CD4-positive, alpha-beta T cell (primary cell): ENCODE data around the gene COQ8B. TPM values are rescaled to one million over a fixed set of nuclear protein-coding genes. Genes with fewer than 3 reads are reported as not detected.

Experiments
- ATAC-seq: fragments of 200-7000 bp; cut with Tn5 transposase; one replicate; pipeline ENCODE4 v1.10.0; 2022; ENCODE audit warnings: mild to moderate bottlenecking; ENCODE audit not compliant: poor library complexity
- CTCF ChIA-PET: fragments of 350-600 bp; sonication (Branson Sonifier 250); formaldehyde crosslinking; loops from one replicate; lab custom pipeline; 2021; ENCODE audit warnings: antibody characterized with exemption, inconsistent platforms; lab: Charles Lee
- POLR2A ChIA-PET: fragments of 350-600 bp; sonication (Branson Sonifier 250); formaldehyde crosslinking; loops from one replicate; lab custom pipeline; 2021; ENCODE audit warnings: antibody characterized with exemption, inconsistent platforms; lab: Charles Lee
- DNase-seq, 14 experiments: peaks; one replicate each; pipeline ENCODE4 v3.0.0-alpha.2; 2013 to 2020; ENCODE audit warnings: mixed read lengths in 2 of 14
- H3K27ac ChIP-seq, 2 donors: one replicate each; pipeline versions ENCODE4 v1.5.1 to v1.7.0; 2013; ENCODE audit warnings: low read length in 2 of 2, low read depth in 1 of 2, mild to moderate bottlenecking in 1 of 2
- H3K27me3 ChIP-seq, 2 experiments: 1 replicate in 1 of 2; 2 replicates in 1 of 2; pipeline versions ENCODE4 v1.6.1 to v1.7.0; 2013; ENCODE audit warnings: low read length in 2 of 2, control low read depth in 1 of 2, mild to moderate bottlenecking in 1 of 2, moderate library complexity in 1 of 2; ENCODE audit not compliant: insufficient read depth in 2 of 2, control insufficient read depth in 1 of 2
- H3K36me3 ChIP-seq: one replicate; pipeline ENCODE4 v1.6.1; 2013; ENCODE audit warnings: low read length, control low read depth; ENCODE audit not compliant: insufficient read depth
- H3K4me1 ChIP-seq: one replicate; pipeline ENCODE4 v1.6.1; 2013; ENCODE audit warnings: low read length, control low read depth; ENCODE audit not compliant: insufficient read depth
- H3K4me3 ChIP-seq: one replicate; pipeline ENCODE4 v1.5.1; 2013; ENCODE audit warnings: mild to moderate bottlenecking, low read length, moderate library complexity
- H3K9me3 ChIP-seq, 2 experiments: 1 replicate in 1 of 2; 2 replicates in 1 of 2; pipeline versions ENCODE4 v1.6.1 to v1.7.0; 2013; ENCODE audit warnings: low read length in 2 of 2, mild to moderate bottlenecking in 2 of 2, control low read depth in 1 of 2, moderate library complexity in 1 of 2; ENCODE audit not compliant: control insufficient read depth in 1 of 2, insufficient read depth in 1 of 2
- H3K27ac Mint-ChIP-seq: one replicate; pipeline ENCODE4 v1.8.0; 2020; ENCODE audit warnings: mixed read lengths
- H3K27me3 Mint-ChIP-seq: one replicate; pipeline ENCODE4 v1.8.0; 2021; ENCODE audit warnings: mixed read lengths
- H3K36me3 Mint-ChIP-seq: one replicate; pipeline ENCODE4 v1.8.0; 2021; ENCODE audit warnings: low read depth, mixed read lengths
- H3K4me1 Mint-ChIP-seq: one replicate; pipeline ENCODE4 v1.8.0; 2021; ENCODE audit warnings: low read depth, mixed read lengths
- H3K4me3 Mint-ChIP-seq: one replicate; pipeline ENCODE4 v1.8.0; 2020; ENCODE audit warnings: mild to moderate bottlenecking, mixed read lengths
- H3K9me3 Mint-ChIP-seq: one replicate; pipeline ENCODE4 v1.8.0; 2020; ENCODE audit warnings: mixed read lengths
- CTCF ChIP-seq: fragments of 200-600 bp; IDR thresholded peaks from one replicate; pipeline ENCODE4 v1.8.0; 2022; ENCODE audit warnings: antibody characterized with exemption, mild to moderate bottlenecking
- intact Hi-C, 2 experiments: fragments of 100-400 bp; cut with DNase I in 1 of 2; cut with micrococcal nuclease in 1 of 2; formaldehyde crosslinking; loops; one replicate each; pipeline versions ENCODE4 v1.15.1 to v1.9.0; 2023 to 2025; cut with DNase I, micrococcal nuclease
- total RNA-seq, 174 experiments: library from RNA in 2 of 174; stranded (reverse) in 2 of 174; gene quantifications; one replicate each; pipeline ENCODE4 v1.2.3 and lab custom pipeline; 2021 to 2026

Gene COQ8B
- total RNA-seq, 2 experiments from 2014 or later = 16.4 to 18.3 TPM

GRCh38 chr19:40690050-40690692, 26.5 kb downstream of the COQ8B start, which contains the start of gene NUMBL:
Gene NUMBL (minus strand): TSS chr19:40690651. CDS start chr19:40690483, 168 bp downstream.
- ATAC-seq (no peak), DNase-seq (peak in 1 of 14 experiments; percentile 20)
- TF ChIP-seq CTCF = no peak
- no peaks in the 10 kb centered on the region for H3K27me3 ChIP-seq
- H3K36me3 ChIP-seq = peaks cover 15% of the 10 kb centered on the region
- H3K4me1 Mint-ChIP-seq = peaks cover 6% of the 10 kb centered on the region
- intact Hi-C loops = loop anchor here (2.0 kb wide), 3 partner anchors 27 to 61 kb away; partner anchors contain the start of genes ACTMAP (in 1 of the 2), COQ8B (in 1 of the 2), ITPKC (in 1 of the 2) and SNRPA (in 1 of the 2)
- no peaks in the 10 kb centered on the region for H3K9me3 ChIP-seq
- H3K9me3 Mint-ChIP-seq = no peaks in the 10 kb centered on the region
- ChIA-PET CTCF (interaction anchor here (1.0 kb wide), 1 partner anchor 108 kb away, joined by 3 read pairs; the partner anchor contains the start of gene EGLN2), POLR2A (interaction anchor here (0.9 to 1.3 kb wide), 3 partner anchors 27 to 108 kb away, joined by 4 to 5 read pairs (median 4); partner anchors contain the start of gene EGLN2)
- H3K27ac Mint-ChIP-seq = peak within 1 kb of the TSS; percentile 54
- no peaks in the 10 kb centered on the region for H3K27me3 Mint-ChIP-seq
- H3K4me1 ChIP-seq = peaks cover 20% of the 10 kb centered on the region
- peaks cover 15% of the 10 kb centered on the region for H3K36me3 Mint-ChIP-seq
- H3K4me3 Mint-ChIP-seq = peak within 1 kb of the TSS; percentile 94
- H3K27ac ChIP-seq = no peak within 1 kb of the TSS
- peak within 1 kb of the TSS; percentile 70 for H3K4me3 ChIP-seq

- Histone ChIP-seq H3K27ac (no peak overlapping the region), H3K36me3 (peaks cover 13% of the 10 kb centered on the region), H3K9me3 (no peaks in the 10 kb centered on the region), H3K4me3 (no peak overlapping the region), H3K4me1 (peaks cover 20% of the 10 kb centered on the region), H3K27me3 (no peaks in the 10 kb centered on the region)
- Mint-ChIP-seq H3K27me3 (no peaks in the 10 kb centered on the region), H3K9me3 (no peaks in the 10 kb centered on the region), H3K27ac (no peak overlapping the region), H3K4me3 (no peak overlapping the region), H3K36me3 (peaks cover 11% of the 10 kb centered on the region), H3K4me1 (peaks cover 6% of the 10 kb centered on the region)
- TF ChIP-seq CTCF = no peak
- peak; percentile 33 for ATAC-seq
- CTCF ChIA-PET = no interaction called here
- DNase-seq = peak in 5 of 14 experiments; percentile 16 to 58 (median 31)
- POLR2A ChIA-PET = no interaction called here
- intact Hi-C loops = loop anchor here (2.0 kb wide), 3 partner anchors 27 to 61 kb away; partner anchors contain the start of genes ACTMAP (in 1 of the 2), COQ8B (in 1 of the 2), ITPKC (in 1 of the 2) and SNRPA (in 1 of the 2)
These were observed 27.2 kb downstream of the COQ8B start for GRCh38 chr19:40689339-40690049.

GRCh38 chr19:40688987-40689338, 27.7 kb downstream of the COQ8B start:
- Mint-ChIP-seq H3K36me3 (peaks cover 6% of the 10 kb centered on the region), H3K9me3 (no peaks in the 10 kb centered on the region)

More at GRCh38 chr19:40688987-40689338, 27.7 kb downstream of the COQ8B start:
- ChIA-PET CTCF (no interaction called here), POLR2A (no interaction called here)
- no peak for TF ChIP-seq CTCF
- Mint-ChIP-seq H3K27ac (no peak overlapping the region), H3K27me3 (no peaks in the 10 kb centered on the region), H3K4me3 (no peak overlapping the region), H3K4me1 (peaks cover 6% of the 10 kb centered on the region)
- no peak overlapping the region for H3K4me3 ChIP-seq
- DNase-seq (no peak), ATAC-seq (no peak)
- intact Hi-C loops = no loop called here
- H3K27me3 ChIP-seq = no peaks in the 10 kb centered on the region
- H3K36me3 ChIP-seq = peaks cover 10% of the 10 kb centered on the region
- peaks cover 20% of the 10 kb centered on the region for H3K4me1 ChIP-seq
- H3K27ac ChIP-seq = no peak overlapping the region
- no peaks in the 10 kb centered on the region for H3K9me3 ChIP-seq
